GM19023 (cell line): ENCODE data around the gene KY.
A peak's percentile ranks its signal among the peaks of the same experiment; 100 is the strongest.
"Not testable (repeated sequence)": the region's sequence is repeated elsewhere in the genome, so short reads cannot be mapped to it uniquely, and the experiment has no call there.

Experiments used
- ATAC-seq: cut with Tn5 transposase; IDR thresholded peaks from one replicate; pipeline ENCODE4 v1.9.1; 2021; ENCODE audit warnings: mild to moderate bottlenecking, moderate library complexity; ENCODE audit not compliant: unreplicated experiment

The KY gene

GRCh38 chr3:134606033-134607025, 44.5 kb downstream of the KY start:
- no peak for ATAC-seq

GRCh38 chr3:134605556-134605955, 45.3 kb downstream of the KY start:
- ATAC-seq, result no peak

- ATAC-seq, result no peak
These were observed 46.9 kb downstream of the KY start for GRCh38 chr3:134603956-134604355.

- no peak for ATAC-seq
These were observed 47.3 kb downstream of the KY start for GRCh38 chr3:134603480-134603879.

- no peak for ATAC-seq
These were observed 48.4 kb downstream of the KY start for GRCh38 chr3:134602440-134602814.

GRCh38 chr3:134601539-134602439, 49.0 kb downstream of the KY start:
- no peak for ATAC-seq

- ATAC-seq, result peak; percentile 73
These were observed 49.9 kb downstream of the KY start for GRCh38 chr3:134600685-134601463.

- peak; percentile 5 for ATAC-seq
These were observed 50.6 kb downstream of the KY start for GRCh38 chr3:134600206-134600605.

- no peak for ATAC-seq
These were observed 51.9 kb downstream of the KY start for GRCh38 chr3:134598763-134599545.

GRCh38 chr3:134597390-134597970, 53.3 kb downstream of the KY start:
- no peak for ATAC-seq

- not testable (repeated sequence) for ATAC-seq
These were observed 55.8 kb downstream of the KY start for GRCh38 chr3:134594986-134595385.

- no peak for ATAC-seq
These were observed 56.5 kb downstream of the KY start for GRCh38 chr3:134594331-134594741.

- ATAC-seq, result no peak
These were observed 58.0 kb downstream of the KY start for GRCh38 chr3:134592806-134593205.

- ATAC-seq, result no peak
These were observed 60.1 kb downstream of the KY start for GRCh38 chr3:134590766-134591165.

GRCh38 chr3:134579141-134579665, 71.6 kb downstream of the KY start:
- no peak for ATAC-seq

- no peak for ATAC-seq
These were observed 74.0 kb downstream of the KY start for GRCh38 chr3:134576831-134577230.

GRCh38 chr3:134576426-134576825, 74.4 kb downstream of the KY start:
- ATAC-seq, result no peak

- not testable (repeated sequence) for ATAC-seq
These were observed 80.9 kb downstream of the KY start for GRCh38 chr3:134569899-134570298.

GRCh38 chr3:134568790-134569189, 82.0 kb downstream of the KY start:
- ATAC-seq, result no peak
